ENCODE results near the gene TTC34.
"Not testable (repeated sequence)": the region's sequence is repeated elsewhere in the genome, so short reads cannot be mapped to it uniquely, and the experiment has no call there.

GRCh38 chr1:2750041-2750680 is 51.3 kb downstream of the TTC34 start:
- not testable (repeated sequence) for TF ChIP-seq EZH2 (IDR thresholded peaks at IDR 0.05; ENCODE audit: borderline replicate concordance, control insufficient read depth, low read depth, low read length); HCFC1 (IDR thresholded peaks at IDR 0.05; ENCODE audit: low read length); ZNF274 (IDR thresholded peaks at IDR 0.05; ENCODE audit: insufficient read depth, insufficient read length); POLR2AphosphoS5 (IDR thresholded peaks at IDR 0.05; ENCODE audit: low read length); NFIC (IDR thresholded peaks at IDR 0.05; ENCODE audit: low read depth, low read length); MYC (IDR thresholded peaks at IDR 0.05; ENCODE audit: insufficient read depth, insufficient read length, insufficient replicate concordance, low read length, severe bottlenecking); SUZ12 (IDR thresholded peaks at IDR 0.05; ENCODE audit: unreplicated experiment); SREBF1 (IDR thresholded peaks at IDR 0.05; ENCODE audit: low read length); RELA (IDR thresholded peaks at IDR 0.05; ENCODE audit: borderline replicate concordance, partially characterized antibody)

Measured in GM12878 (cell line).